Trophoblast cell (in vitro differentiated cells and primary cell): ENCODE data around the gene ATF7. TPM values are rescaled to one million over a fixed set of nuclear protein-coding genes. Genes with fewer than 3 reads are reported as not detected.
A peak's percentile ranks its signal among the peaks of the same experiment; 100 is the strongest.

ENCODE experiments used
- DNase-seq, 2 donors: peaks; one replicate each; pipeline ENCODE4 v3.0.0-alpha.2; 2016
- H2AFZ ChIP-seq: 2 replicates; pipeline ENCODE4 v1.6.1; 2013; ENCODE audit warnings: low read length, moderate library complexity, mild to moderate bottlenecking; ENCODE audit not compliant: insufficient read depth, poor library complexity
- H2AK5ac ChIP-seq: 2 replicates; pipeline ENCODE4 v1.6.1; 2013; ENCODE audit warnings: mild to moderate bottlenecking, low read length
- H2BK120ac ChIP-seq: 2 replicates; pipeline ENCODE4 v1.6.1; 2013; ENCODE audit warnings: low read length, mild to moderate bottlenecking, moderate library complexity; ENCODE audit not compliant: insufficient read depth, poor library complexity
- H2BK12ac ChIP-seq: 2 replicates; pipeline ENCODE4 v1.6.1; 2013; ENCODE audit warnings: mild to moderate bottlenecking, low read length, moderate library complexity
- H2BK5ac ChIP-seq: 2 replicates; pipeline ENCODE4 v1.6.1; 2013; ENCODE audit warnings: low read length, low read depth, moderate library complexity, mild to moderate bottlenecking; ENCODE audit not compliant: poor library complexity
- H3K14ac ChIP-seq: 2 replicates; pipeline ENCODE4 v1.6.1; 2013; ENCODE audit warnings: mild to moderate bottlenecking, low read length
- H3K18ac ChIP-seq: 2 replicates; pipeline ENCODE4 v1.6.1; 2013; ENCODE audit warnings: mild to moderate bottlenecking, low read length
- H3K23ac ChIP-seq: 2 replicates; pipeline ENCODE4 v1.6.1; 2013; ENCODE audit warnings: low read length
- H3K27ac ChIP-seq: 2 replicates; pipeline ENCODE4 v1.5.1; 2013; ENCODE audit warnings: low read depth, mild to moderate bottlenecking, inconsistent platforms, low read length, moderate library complexity
- H3K27me3 ChIP-seq: 2 replicates; pipeline ENCODE4 v1.6.1; 2013; ENCODE audit warnings: inconsistent platforms, mild to moderate bottlenecking, low read length, moderate library complexity; ENCODE audit not compliant: insufficient read depth
- H3K36me3 ChIP-seq, 2 experiments: 1 replicate in 1 of 2; 2 replicates in 1 of 2; pipeline ENCODE4 v1.6.1; 2013; ENCODE audit warnings: low read length in 2 of 2, mild to moderate bottlenecking in 2 of 2, moderate library complexity in 1 of 2; ENCODE audit not compliant: insufficient read depth in 2 of 2, control insufficient read depth in 1 of 2
- H3K4ac ChIP-seq: 2 replicates; pipeline ENCODE4 v1.6.1; 2013; ENCODE audit warnings: low read depth, mild to moderate bottlenecking, low read length, moderate library complexity
- H3K4me1 ChIP-seq, 2 experiments: 1 replicate in 1 of 2; 2 replicates in 1 of 2; pipeline ENCODE4 v1.6.1; 2013; ENCODE audit warnings: low read length in 2 of 2, mild to moderate bottlenecking in 2 of 2, moderate library complexity in 1 of 2; ENCODE audit not compliant: insufficient read depth in 2 of 2, control insufficient read depth in 1 of 2
- H3K4me2 ChIP-seq: 2 replicates; pipeline ENCODE4 v1.6.1; 2013; ENCODE audit warnings: inconsistent platforms, mild to moderate bottlenecking, low read length, moderate library complexity
- H3K4me3 ChIP-seq: 2 replicates; pipeline ENCODE4 v1.5.1; 2013; ENCODE audit warnings: mild to moderate bottlenecking, low read depth, low read length, inconsistent platforms
- H3K79me1 ChIP-seq: one replicate; pipeline ENCODE4 v1.6.1; 2013; ENCODE audit warnings: low read length
- H3K79me2 ChIP-seq: 2 replicates; pipeline ENCODE4 v1.6.1; 2013; ENCODE audit warnings: low read length, mild to moderate bottlenecking; ENCODE audit not compliant: control insufficient read depth, insufficient read depth, poor library complexity
- H3K9ac ChIP-seq: 2 replicates; pipeline ENCODE4 v1.6.1; 2013; ENCODE audit warnings: mild to moderate bottlenecking, low read length
- H3K9me3 ChIP-seq: 2 replicates; pipeline ENCODE4 v1.6.1; 2013; ENCODE audit warnings: low read depth, mild to moderate bottlenecking, control low read depth, inconsistent platforms, low read length; ENCODE audit not compliant: insufficient read depth
- H4K12ac ChIP-seq: 2 replicates; pipeline ENCODE4 v1.6.1; 2013; ENCODE audit warnings: low read depth, mild to moderate bottlenecking, low read length, moderate library complexity
- H4K8ac ChIP-seq: 2 replicates; pipeline ENCODE4 v1.6.1; 2013; ENCODE audit warnings: low read depth, mild to moderate bottlenecking, low read length, moderate library complexity
- H4K91ac ChIP-seq: one replicate; pipeline ENCODE4 v1.6.1; 2013; ENCODE audit warnings: low read depth, mild to moderate bottlenecking, low read length, moderate library complexity
- WGBS: extraction: QIAGEN DNeasy Blood & Tissue Kit; methylation state at CpG from one replicate; pipeline ENCODE4 v1.1.7; 2013; ENCODE audit warnings: missing lambda C conversion rate; ENCODE audit not compliant: insufficient read length, insufficient coverage; ENCODE audit errors: extremely low coverage; 5-methylcytosine and 5-hydroxymethylcytosine counted together
- polyA plus RNA-seq: library from polyadenylated mRNA; stranded (reverse); fragments of 200-250 nt; gene quantifications from 2 replicates; pipeline ENCODE4 v1.2.3, GENCODE V29; 2013

Gene ATF7
- polyA plus RNA-seq, result 15.4 and 15.8 TPM in 2 replicates

- H3K18ac ChIP-seq, result peak within 1 kb of the TSS; percentile 17
- peak within 1 kb of the TSS; percentile 83 for H4K12ac ChIP-seq
- peaks cover 5% of the 10 kb centered on the region for H3K79me2 ChIP-seq
- H2BK5ac ChIP-seq, result peak within 1 kb of the TSS; percentile 65
- H3K4me1 ChIP-seq, result peaks cover 2 to 8% of the 10 kb centered on the region in 2 experiments
- peak within 1 kb of the TSS; percentile 73 for H2AK5ac ChIP-seq
- peak within 1 kb of the TSS; percentile 55 for H4K8ac ChIP-seq
- H4K91ac ChIP-seq, result peak within 1 kb of the TSS; percentile 46
- H3K27me3 ChIP-seq, result no peaks in the 10 kb centered on the region
- peak within 1 kb of the TSS; percentile 19 for H2BK120ac ChIP-seq
- H3K79me1 ChIP-seq, result peaks cover 2% of the 10 kb centered on the region
- H3K4ac ChIP-seq, result peak within 1 kb of the TSS; percentile 91
- no CpG with 5 or more reads among the region's 48 CpGs for WGBS
- H3K27ac ChIP-seq, result peak within 1 kb of the TSS; percentile 56
- H3K36me3 ChIP-seq, result no peaks in the 10 kb centered on the region
- no peak within 1 kb of the TSS for H3K23ac ChIP-seq
- peak within 1 kb of the TSS; percentile 84 for H3K4me3 ChIP-seq
- no peak within 1 kb of the TSS for H2BK12ac ChIP-seq
- peak within 1 kb of the TSS; percentile 66 for H3K4me2 ChIP-seq
- H3K9me3 ChIP-seq, result no peaks in the 10 kb centered on the region
- peak within 1 kb of the TSS; percentile 13 for H2AFZ ChIP-seq
- H3K9ac ChIP-seq, result peak within 1 kb of the TSS; percentile 99
- DNase-seq, result peak; percentile 96 to 99
- peak within 1 kb of the TSS; percentile 73 for H3K14ac ChIP-seq
Observed at GRCh38 chr12:53625946-53626701, at the start of gene ATF7. Gene ATF7, minus strand, starts transcription at chr12:53626382. Its CDS starts 25,382 bp downstream, at chr12:53601000.

- peak overlapping the region; percentile 39 for H4K12ac ChIP-seq
- no peak overlapping the region for H2BK12ac ChIP-seq
- no CpG with 5 or more reads among the region's 8 CpGs for WGBS
- DNase-seq, result no peak
- peak overlapping the region; percentile 88 for H4K8ac ChIP-seq
- H2AFZ ChIP-seq, result peak overlapping the region; percentile 27
- H3K4me3 ChIP-seq, result peak overlapping the region; percentile 78
- H2BK120ac ChIP-seq, result no peak overlapping the region
- peak overlapping the region; percentile 15 for H3K9ac ChIP-seq
- no peaks in the 10 kb centered on the region for H3K27me3 ChIP-seq
- peak overlapping the region; percentile 71 for H3K14ac ChIP-seq
- H3K27ac ChIP-seq, result peak overlapping the region; percentile 43
- H3K18ac ChIP-seq, result peak overlapping the region; percentile 50
- H3K79me1 ChIP-seq, result peaks cover 16% of the 10 kb centered on the region
- peak overlapping the region; percentile 74 for H3K4me2 ChIP-seq
- H3K4ac ChIP-seq, result peak overlapping the region; percentile 27
- no peak overlapping the region for H2BK5ac ChIP-seq
- H4K91ac ChIP-seq, result peak overlapping the region; percentile 48
- H3K36me3 ChIP-seq, result peaks cover 5 to 10% of the 10 kb centered on the region in 2 experiments
- H3K9me3 ChIP-seq, result no peaks in the 10 kb centered on the region
- H3K23ac ChIP-seq, result no peak overlapping the region
- H3K79me2 ChIP-seq, result peaks cover 4% of the 10 kb centered on the region
- H2AK5ac ChIP-seq, result peak overlapping the region; percentile 31
- peaks cover 6 to 12% of the 10 kb centered on the region in 2 experiments for H3K4me1 ChIP-seq
Observed at GRCh38 chr12:53674977-53675700, 49.0 kb upstream of the ATF7 start.

DNA sequence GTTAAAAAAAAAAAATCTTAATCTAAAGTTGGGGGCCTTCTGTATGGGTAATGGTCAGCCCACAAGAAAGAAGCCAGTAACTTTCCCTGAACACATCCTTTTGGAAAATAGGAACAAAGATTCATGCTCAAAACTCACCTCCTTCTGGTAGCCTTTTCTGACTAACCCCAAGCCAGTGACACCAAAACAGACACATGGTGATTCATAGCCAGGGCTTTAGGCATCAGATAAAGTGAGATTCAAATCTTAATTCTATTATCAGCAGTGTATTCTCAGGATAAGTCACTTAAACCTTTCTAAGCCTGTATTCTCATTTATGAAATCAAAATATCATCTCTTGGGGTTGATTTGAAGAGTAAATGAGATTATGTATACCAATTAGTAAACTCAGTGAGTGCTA, 44.8 kb upstream of the ATF7 start:
- Histone ChIP-seq H4K8ac (no peak overlapping the region), H3K4me2 (no peak overlapping the region), H2BK5ac (no peak overlapping the region), H3K4me1 (peaks cover 3 to 6% of the 10 kb centered on the region in 2 experiments), H3K36me3 (peaks cover 30% of the 10 kb centered on the region in 2 experiments), H3K27ac (no peak overlapping the region), H3K18ac (no peak overlapping the region), H2BK120ac (no peak overlapping the region), H2AK5ac (no peak overlapping the region), H3K9me3 (no peaks in the 10 kb centered on the region), H2BK12ac (no peak overlapping the region), H2AFZ (no peak overlapping the region), H4K12ac (no peak overlapping the region), H3K27me3 (no peaks in the 10 kb centered on the region), H3K14ac (no peak overlapping the region), H3K4ac (no peak overlapping the region), H3K4me3 (no peak overlapping the region), H3K79me1 (peaks cover 6% of the 10 kb centered on the region), H3K79me2 (peaks cover 4% of the 10 kb centered on the region), H3K23ac (no peak overlapping the region), H4K91ac (no peak overlapping the region), H3K9ac (no peak overlapping the region)
- no peak for DNase-seq

- Histone ChIP-seq H2BK12ac (no peak overlapping the region), H3K9ac (no peak overlapping the region), H3K79me1 (peaks cover 1% of the 10 kb centered on the region), H3K4me3 (no peak overlapping the region), H4K12ac (no peak overlapping the region), H2BK5ac (no peak overlapping the region), H3K4me1 (peaks cover 3 to 5% of the 10 kb centered on the region in 2 experiments), H3K9me3 (no peaks in the 10 kb centered on the region), H2AFZ (no peak overlapping the region), H4K91ac (no peak overlapping the region), H3K23ac (no peak overlapping the region), H4K8ac (no peak overlapping the region), H3K4ac (no peak overlapping the region), H3K36me3 (peaks cover 30 to 32% of the 10 kb centered on the region in 2 experiments), H3K4me2 (no peak overlapping the region), H3K79me2 (peaks cover 2% of the 10 kb centered on the region), H3K14ac (no peak overlapping the region), H2AK5ac (no peak overlapping the region), H3K18ac (no peak overlapping the region), H3K27me3 (no peaks in the 10 kb centered on the region), H2BK120ac (no peak overlapping the region), H3K27ac (no peak overlapping the region)
- WGBS, result no CpG with 5 or more reads among the region's 7 CpGs
- peak in 1 of 2 donors; percentile 34 for DNase-seq
Observed at GRCh38 chr12:53670308-53670707, 44.1 kb upstream of the ATF7 start.
